Measurements from ENCODE around the gene ECPAS.
"Not testable (repeated sequence)": the region's sequence is repeated elsewhere in the genome, so short reads cannot be mapped to it uniquely, and the experiment has no call there.

Gene ECPAS

GRCh38 chr9:111475195-111475594 is 9.0 kb downstream of the ECPAS start:
- no peak for DNase-seq

GRCh38 chr9:111474385-111474784 is 9.8 kb downstream of the ECPAS start:
- DNase-seq, result no peak

DNA sequence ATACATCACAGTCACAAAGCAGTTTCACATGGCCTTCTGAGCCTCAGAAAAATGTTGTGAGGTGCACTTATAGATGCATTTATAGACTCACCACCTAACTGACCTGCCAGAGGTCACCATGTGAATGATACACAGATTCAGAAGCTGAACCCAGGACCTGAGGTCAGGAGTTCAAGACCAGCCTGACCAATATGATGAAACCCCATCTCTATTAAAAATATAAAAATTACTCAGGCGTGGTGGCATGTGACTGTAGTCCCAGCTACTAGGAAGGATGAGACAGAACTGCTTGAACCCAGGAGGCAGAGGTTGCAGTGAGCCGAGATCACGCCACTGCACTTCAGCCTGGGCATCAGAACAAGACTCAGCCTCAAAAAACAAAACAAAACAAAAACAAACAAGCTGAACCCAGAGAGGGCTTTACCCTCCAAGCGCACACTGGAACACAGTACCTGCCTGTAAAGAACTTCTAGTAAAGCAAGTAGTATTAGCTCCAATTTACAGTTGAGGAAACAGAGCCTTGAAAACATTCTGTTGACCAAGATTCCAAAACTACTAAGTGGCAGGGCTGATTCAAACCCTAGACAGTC is 16.3 kb downstream of the ECPAS start:
- no peak for DNase-seq

DNA sequence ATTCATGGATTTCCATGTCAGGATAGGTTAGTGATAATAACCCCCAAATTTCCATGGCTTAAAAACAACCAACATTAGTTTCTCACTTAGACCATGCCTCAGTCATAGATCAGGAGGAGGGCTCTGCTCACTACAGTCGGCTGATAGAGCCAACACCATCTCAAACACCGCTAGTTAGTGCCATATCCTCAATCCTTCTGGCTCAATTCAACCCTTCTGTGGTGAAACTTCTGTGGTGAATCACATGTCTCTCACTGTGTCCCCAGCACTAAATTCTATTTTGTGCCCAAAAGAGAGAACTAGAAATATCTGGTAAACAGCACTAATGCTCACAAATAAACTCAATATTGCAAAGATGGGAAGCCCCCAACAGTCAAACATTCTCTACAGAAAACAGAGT is 21.1 kb downstream of the ECPAS start:
- DNase-seq, result no peak

GRCh38 chr9:111458139-111459009 is 25.8 kb downstream of the ECPAS start:
- DNase-seq, result no peak

GRCh38 chr9:111456529-111456928 is 27.7 kb downstream of the ECPAS start:
- no peak for DNase-seq

GRCh38 chr9:111455638-111456037 is 28.5 kb downstream of the ECPAS start:
- no peak for DNase-seq

DNA sequence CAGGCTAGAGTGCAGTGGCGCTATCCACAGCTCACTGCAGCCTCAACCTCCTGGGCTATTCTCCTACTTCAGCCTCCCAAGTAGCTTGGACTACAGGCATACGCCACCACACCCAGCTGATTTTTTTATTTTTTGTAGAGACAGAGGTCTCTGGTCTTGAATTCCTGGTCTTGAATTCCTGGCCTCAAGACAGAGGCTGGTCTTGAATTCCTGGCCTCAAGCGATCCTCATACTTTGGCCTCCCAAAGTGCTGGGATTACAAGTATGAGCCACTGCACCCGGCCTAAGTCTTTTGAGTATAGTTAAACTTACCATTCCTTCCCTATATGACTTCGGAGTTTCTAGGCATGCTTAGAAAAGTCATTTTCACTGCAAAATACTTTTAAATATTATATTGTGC is 29.4 kb downstream of the ECPAS start:
- DNase-seq, result no peak

DNA sequence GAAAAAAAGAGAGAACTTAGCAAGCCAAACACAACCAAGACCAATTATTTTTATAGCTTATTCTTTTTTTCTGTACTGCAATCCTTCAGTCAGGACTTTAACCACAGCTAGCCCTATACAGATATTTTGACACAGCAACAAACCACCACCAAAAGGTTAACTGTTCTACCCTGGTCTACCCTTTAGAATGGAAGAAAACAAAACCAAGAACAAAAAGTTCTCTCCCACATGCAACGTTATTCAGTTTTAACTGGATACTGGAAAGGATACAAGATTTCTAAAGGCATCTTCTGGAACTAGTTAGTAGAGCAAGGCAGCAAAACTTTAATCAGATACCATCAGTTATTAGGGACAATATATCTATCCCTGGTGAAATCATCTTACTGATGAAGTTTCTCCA is 32.6 kb downstream of the ECPAS start:
- DNase-seq, result no peak

GRCh38 chr9:111450124-111450523 is 34.1 kb downstream of the ECPAS start:
- no peak for DNase-seq

- DNase-seq, result no peak
These were observed 34.5 kb downstream of the ECPAS start for GRCh38 chr9:111449705-111450104.

GRCh38 chr9:111445799-111446198 is 38.4 kb downstream of the ECPAS start:
- DNase-seq, result not testable (repeated sequence)

- DNase-seq, result no peak
These were observed 40.7 kb downstream of the ECPAS start for GRCh38 chr9:111443454-111443853.

DNA sequence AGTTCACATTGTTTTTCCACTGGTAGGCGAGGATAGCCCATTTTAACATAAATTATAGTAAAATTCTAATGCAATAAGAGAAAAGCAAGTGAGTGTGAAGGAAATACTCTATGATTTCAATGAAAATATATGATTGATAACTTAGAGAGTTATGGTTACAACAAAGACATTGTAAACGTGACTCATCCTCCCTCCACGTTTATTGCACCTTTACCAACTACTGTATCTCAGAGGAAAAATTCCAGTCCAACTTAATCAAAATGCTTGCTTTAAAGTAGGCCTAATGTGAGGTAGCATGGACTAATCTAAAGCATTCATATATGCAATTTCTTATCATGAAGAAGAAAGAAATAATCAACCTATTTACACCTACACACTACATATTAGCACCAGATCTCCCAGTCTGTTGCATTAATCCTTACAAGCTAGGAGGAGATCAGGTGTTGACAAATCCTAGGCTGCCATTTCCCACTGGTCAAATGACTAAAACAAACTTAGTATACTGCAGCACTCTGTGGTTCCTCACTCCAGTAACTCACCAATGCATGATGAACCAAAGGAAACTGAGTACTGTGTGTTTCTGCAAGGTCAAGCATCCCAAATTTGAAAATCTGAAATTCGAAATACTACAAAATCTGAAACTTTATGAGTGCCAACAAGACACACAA is 41.7 kb downstream of the ECPAS start:
- DNase-seq, result no peak

DNA sequence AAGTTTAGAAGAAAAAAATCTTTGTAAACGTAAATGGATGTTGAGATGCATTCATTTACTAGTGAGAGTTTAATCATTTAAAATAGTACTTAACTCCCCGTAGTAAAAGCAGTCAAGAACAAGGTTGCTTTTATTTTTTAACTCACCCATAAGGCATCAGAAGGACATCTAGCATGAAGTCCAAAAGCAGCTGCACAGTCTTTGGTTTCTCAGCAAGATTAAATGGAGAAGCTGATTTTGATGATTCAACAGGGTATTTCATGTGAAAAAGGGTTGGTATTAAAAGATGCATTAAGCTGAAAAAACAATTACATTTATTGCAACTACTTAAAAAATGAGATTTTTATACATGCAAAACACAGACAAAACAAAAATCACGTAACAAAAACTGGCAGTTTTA is 44.0 kb downstream of the ECPAS start:
- no peak for DNase-seq

DNA sequence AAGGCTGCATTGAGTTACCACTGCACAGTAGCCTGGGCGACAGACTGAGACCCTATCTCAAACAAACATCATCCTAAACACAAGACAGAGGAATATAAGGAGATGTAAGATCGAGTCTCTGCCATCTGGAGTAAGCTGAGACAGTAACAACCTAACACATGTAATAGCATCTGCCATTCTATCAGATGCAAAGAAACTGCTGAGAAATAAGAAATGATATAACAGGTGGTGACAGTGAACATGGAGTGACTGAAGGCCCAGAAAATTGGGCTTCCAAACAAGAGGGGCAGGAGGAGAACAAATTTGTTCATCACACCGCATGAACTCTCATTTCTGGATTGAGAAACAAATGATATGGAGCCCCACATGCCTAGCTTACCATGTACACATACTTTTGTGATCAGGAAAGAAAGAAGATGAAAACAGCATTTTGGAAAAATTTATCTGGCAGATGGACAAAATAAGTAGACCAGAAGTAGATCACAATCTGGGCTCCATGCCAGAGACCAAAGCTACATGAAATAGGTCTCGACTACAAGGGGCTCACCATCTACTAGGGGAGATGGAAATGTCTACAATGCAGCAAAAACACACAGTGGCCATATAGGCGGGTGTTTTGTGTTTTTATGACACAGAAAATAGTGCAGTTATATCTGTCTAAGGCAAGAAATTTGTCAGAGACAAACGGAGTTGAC is 45.5 kb downstream of the ECPAS start:
- DNase-seq, result no peak

- DNase-seq, result no peak
These were observed 47.6 kb downstream of the ECPAS start for GRCh38 chr9:111436571-111436970.

DNA sequence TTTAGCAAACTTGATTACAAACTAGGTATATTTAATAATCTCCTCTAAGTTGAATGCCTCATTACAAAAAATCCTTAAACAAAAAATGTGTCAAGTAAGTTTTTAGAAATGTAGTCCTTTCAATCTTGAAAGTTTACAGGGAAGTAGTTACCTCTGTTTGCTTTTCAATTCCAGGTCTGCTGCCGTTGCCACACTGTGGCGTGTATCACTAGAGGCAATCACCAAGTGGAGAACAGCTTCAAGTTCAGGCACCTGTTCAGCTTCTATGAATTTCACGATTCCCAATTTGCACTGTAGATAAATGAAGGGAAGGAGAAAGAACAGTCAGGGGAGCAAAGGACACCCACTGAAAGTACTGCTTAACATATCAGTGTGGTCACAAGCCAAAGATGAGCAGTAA is 51.1 kb downstream of the ECPAS start:
- DNase-seq, result no peak

DNA sequence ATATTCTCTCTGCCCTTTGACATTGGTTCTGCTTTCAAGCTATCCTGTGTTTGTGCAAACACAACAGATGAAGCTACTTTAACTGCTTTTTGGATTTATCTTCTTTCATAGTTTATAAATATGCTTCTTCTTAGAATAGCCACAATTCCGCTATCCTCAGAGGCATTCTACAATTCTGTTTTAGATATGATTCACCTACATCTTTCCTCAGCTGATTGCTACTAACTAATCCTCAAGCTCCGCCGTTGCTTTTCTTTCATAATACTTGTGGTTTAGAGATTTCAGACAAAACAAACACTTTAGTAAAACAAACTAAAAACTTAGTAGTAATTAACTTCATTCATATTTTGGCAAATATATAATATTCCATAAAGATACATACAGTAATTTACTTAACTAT is 52.5 kb downstream of the ECPAS start:
- DNase-seq, result no peak

DNA sequence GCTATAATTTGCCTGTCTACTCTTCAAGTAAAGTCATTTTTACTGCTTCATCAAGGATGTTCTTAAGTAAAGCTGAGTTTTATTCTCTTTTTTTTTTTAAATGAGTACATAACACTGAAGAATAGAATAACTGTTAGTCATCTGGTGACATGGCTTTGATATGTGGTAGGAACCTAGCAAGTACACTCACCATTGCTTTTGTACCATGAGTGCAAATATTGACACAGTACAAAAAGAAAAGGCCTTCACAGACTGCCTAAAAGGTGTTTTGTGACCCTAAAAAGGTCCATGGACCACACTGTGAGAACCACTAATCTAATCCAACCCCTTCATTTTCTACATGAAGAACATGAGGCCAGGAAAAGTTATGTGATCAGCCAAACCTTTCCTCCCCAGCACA is 55.0 kb downstream of the ECPAS start:
- no peak for DNase-seq

GRCh38 chr9:111427186-111427585 is 57.0 kb downstream of the ECPAS start:
- no peak for DNase-seq

- DNase-seq, result no peak
These were observed 60.8 kb downstream of the ECPAS start for GRCh38 chr9:111423389-111423788.

DNA sequence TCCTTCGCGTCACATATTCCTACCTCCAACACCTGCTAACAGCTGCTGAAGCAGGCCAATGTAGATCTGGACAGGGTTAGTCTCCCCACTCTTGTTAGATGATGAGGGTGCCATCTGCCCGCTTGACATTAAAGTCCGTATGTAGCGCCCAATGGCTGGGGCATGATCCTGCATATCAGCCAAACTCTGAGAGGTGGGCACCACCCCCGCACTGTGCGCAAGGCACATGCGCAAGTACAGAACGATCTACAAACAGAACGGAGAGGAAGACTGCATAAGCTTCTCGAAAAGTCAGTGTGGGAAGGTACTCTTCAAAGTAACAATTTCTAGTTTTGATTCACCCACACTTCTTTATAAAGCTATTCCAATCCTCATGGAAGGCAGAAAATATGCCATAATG is 69.8 kb downstream of the ECPAS start:
- no peak for DNase-seq

GRCh38 chr9:111413996-111414395 is 70.2 kb downstream of the ECPAS start:
- no peak for DNase-seq
